Thoracic aorta (tissue), 2 donors: ENCODE measurements around the gene EIF4G3. TPM values are rescaled to one million over a fixed set of nuclear protein-coding genes. Genes with fewer than 3 reads are reported as not detected.

ENCODE experiments used
- ATAC-seq: fragments of 150-250 bp; one replicate; pipeline ENCODE4 v1.8.0; 2017; ENCODE audit warnings: low read depth; ENCODE audit not compliant: insufficient number of reproducible peaks, low FRiP score
- DNase-seq: peaks from one replicate; pipeline ENCODE4 v3.0.0-alpha.2; 2020; ENCODE audit warnings: low spot score
- H3K27ac ChIP-seq, 2 donors: fragments of 200-600 bp; sonication (generic); 1 replicate in 1 of 2; 2 replicates in 1 of 2; pipeline ENCODE4 v1.5.1; 2016; ENCODE audit warnings: mild to moderate bottlenecking in 2 of 2, moderate library complexity in 2 of 2
- H3K27me3 ChIP-seq: fragments of 200-600 bp; sonication (generic); replicated peaks from 2 replicates; pipeline ENCODE4 v1.6.0; 2016; ENCODE audit warnings: mild to moderate bottlenecking; ENCODE audit not compliant: insufficient read depth
- H3K36me3 ChIP-seq: fragments of 200-600 bp; sonication (generic); one replicate; pipeline ENCODE4 v1.5.1; 2016
- H3K4me1 ChIP-seq, 2 donors: fragments of 200-600 bp; sonication (generic); 1 replicate in 1 of 2; 2 replicates in 1 of 2; pipeline versions ENCODE4 v1.5.1 to v1.6.0; 2016; ENCODE audit warnings: low read depth in 2 of 2, mild to moderate bottlenecking in 1 of 2; ENCODE audit not compliant: control insufficient read depth in 1 of 2
- H3K4me3 ChIP-seq: fragments of 200-600 bp; sonication (generic); 2 replicates; pipeline ENCODE4 v1.5.1; 2016; ENCODE audit warnings: mild to moderate bottlenecking
- H3K9me3 ChIP-seq: fragments of 200-600 bp; sonication (generic); 2 replicates; pipeline ENCODE4 v1.5.1; 2016
- total RNA-seq, 2 donors: library from RNA; depleted of rRNA; stranded (reverse); fragments of >200 nt; gene quantifications; one replicate each; pipeline versions ENCODE4 v1.1.0 to v1.2.3, GENCODE V29; 2016
- TF ChIP-seq, protein P1 (sequence below): fragments of 200-600 bp; sonication (generic); IDR thresholded peaks from one replicate; pipeline ENCODE4 v1.5.1; 2019; ENCODE audit warnings: antibody characterized with exemption

The EIF4G3 gene
- total RNA-seq, 2 donors from 2014 or later: 43.1 to 54.0 TPM

DNA sequence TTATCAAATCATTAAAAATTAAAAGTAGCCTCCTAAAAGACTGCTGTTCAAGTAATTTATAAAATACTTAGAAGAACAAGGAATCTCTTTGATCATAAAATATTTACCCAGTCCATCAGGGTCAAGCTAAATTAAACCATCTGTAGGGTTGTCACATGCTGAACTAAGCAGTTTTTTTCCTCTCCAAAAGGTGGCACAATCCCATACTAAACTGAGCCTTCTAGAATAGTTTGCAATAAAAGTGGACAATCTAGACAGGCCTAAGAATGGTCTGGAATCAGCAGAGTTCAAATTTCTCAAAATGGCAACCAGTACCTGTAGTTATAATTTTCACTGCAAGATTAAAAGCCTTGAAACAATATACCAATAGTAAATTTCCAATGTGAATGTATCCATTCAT is 194.8 kb downstream of the EIF4G3 start:
- no peaks in the 10 kb centered on the region for H3K27me3 ChIP-seq
- H3K4me1 ChIP-seq: peaks cover 0 to 11% of the 10 kb centered on the region in 2 donors
- H3K36me3 ChIP-seq: no peaks in the 10 kb centered on the region
- H3K9me3 ChIP-seq: no peaks in the 10 kb centered on the region
- no peak overlapping the region for H3K27ac ChIP-seq
- no peak for DNase-seq
- no peak for ATAC-seq
- H3K4me3 ChIP-seq: no peak overlapping the region
- TF ChIP-seq, protein P1, sequence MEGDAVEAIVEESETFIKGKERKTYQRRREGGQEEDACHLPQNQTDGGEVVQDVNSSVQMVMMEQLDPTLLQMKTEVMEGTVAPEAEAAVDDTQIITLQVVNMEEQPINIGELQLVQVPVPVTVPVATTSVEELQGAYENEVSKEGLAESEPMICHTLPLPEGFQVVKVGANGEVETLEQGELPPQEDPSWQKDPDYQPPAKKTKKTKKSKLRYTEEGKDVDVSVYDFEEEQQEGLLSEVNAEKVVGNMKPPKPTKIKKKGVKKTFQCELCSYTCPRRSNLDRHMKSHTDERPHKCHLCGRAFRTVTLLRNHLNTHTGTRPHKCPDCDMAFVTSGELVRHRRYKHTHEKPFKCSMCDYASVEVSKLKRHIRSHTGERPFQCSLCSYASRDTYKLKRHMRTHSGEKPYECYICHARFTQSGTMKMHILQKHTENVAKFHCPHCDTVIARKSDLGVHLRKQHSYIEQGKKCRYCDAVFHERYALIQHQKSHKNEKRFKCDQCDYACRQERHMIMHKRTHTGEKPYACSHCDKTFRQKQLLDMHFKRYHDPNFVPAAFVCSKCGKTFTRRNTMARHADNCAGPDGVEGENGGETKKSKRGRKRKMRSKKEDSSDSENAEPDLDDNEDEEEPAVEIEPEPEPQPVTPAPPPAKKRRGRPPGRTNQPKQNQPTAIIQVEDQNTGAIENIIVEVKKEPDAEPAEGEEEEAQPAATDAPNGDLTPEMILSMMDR: no peak

DNA sequence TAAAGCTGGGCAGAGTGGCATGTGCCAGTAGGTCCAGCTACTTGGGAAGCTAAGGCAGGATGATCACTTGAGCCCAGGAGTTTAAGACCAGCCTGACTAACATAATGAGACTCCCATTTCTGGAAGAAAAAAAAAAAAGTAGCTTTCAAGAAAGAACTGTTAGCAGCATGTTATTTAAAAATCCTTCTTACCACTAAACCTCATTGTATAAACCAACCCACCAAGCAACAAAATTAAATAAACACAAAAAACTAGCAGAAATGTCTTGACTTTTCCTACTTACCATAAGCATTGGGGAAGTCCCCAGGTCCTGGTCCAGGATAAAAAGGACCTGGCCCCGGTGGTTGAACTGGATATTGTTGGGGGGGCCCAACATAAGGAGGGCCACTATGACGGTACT is 196.6 kb downstream of the EIF4G3 start:
- Histone ChIP-seq H3K36me3 (no peaks in the 10 kb centered on the region), H3K27ac (no peak overlapping the region), H3K4me1 (peaks cover 0 to 11% of the 10 kb centered on the region in 2 donors), H3K4me3 (no peak overlapping the region), H3K27me3 (no peaks in the 10 kb centered on the region), H3K9me3 (no peaks in the 10 kb centered on the region)
- DNase-seq (no peak), ATAC-seq (no peak)
- TF ChIP-seq, protein P1: no peak

DNA sequence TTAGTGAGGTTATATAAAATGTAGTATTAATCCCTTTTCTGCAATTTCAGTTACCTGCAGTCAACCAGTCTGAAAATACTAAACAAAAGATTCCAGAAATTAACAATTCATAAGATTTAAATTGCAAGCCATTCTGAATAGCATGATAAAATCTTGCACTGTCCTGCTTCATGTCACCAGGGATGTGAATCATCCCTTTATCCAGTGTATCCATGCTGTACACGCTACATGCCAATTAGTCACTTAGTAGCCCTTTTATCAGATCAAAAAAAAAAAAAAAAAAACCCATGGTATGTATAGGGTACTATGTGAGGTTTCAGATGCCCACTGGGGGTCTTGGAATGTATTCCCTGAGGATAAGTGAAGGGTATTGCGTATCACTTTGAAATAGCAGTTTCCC is 198.3 kb downstream of the EIF4G3 start:
- Histone ChIP-seq H3K27me3 (no peaks in the 10 kb centered on the region), H3K4me1 (peaks cover 0 to 11% of the 10 kb centered on the region in 2 donors)
- TF ChIP-seq, protein P1: no peak

DNA sequence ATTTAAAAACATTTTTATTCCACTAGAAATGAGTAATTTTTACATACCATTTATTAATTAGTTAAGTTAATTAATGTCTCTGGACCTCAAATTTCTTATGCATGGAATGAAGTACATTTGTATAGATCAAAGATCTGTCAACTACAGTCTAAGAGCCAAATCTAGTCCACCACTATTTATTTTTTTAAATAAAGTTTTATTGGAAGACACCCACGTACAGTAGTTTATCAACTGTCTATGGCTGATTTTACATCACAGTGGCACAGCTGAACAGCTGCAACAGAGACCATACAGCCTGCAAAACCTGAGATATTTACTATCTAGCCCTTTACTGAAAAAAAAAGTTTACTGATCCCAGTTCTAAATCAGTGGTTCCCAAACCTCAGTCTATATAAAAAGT is 201.0 kb downstream of the EIF4G3 start:
- H3K36me3 ChIP-seq: peaks cover 5% of the 10 kb centered on the region
- no peaks in the 10 kb centered on the region for H3K9me3 ChIP-seq
- no peaks in the 10 kb centered on the region for H3K4me1 ChIP-seq
- H3K27me3 ChIP-seq: no peaks in the 10 kb centered on the region
- TF ChIP-seq, protein P1: no peak
- no peak overlapping the region for H3K4me3 ChIP-seq
- no peak overlapping the region for H3K27ac ChIP-seq
- no peak for DNase-seq
- no peak for ATAC-seq

More for the DNA sequence above, 198.3 kb downstream of the EIF4G3 start:
- Histone ChIP-seq H3K36me3 (no peaks in the 10 kb centered on the region), H3K27ac (no peak overlapping the region), H3K4me3 (no peak overlapping the region), H3K9me3 (no peaks in the 10 kb centered on the region)
- ATAC-seq (no peak), DNase-seq (no peak)

DNA sequence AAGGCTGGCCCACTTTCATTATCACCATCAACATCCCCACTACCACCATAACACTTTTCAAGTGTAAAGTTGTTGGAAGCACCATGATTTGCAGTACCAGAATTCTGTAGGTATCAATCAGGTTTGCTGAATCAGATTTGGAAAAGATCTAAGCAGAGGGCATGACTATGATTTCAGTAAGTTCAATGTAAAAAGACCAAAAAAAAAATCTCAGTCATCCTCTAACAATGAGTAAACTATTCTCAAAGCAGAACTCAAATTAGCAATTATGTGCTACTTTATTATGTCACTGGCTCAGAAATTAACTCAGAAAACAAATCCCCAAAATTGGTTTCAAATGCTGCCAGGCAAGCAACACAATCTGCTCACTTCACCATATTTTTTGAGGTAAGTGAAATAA is 201.7 kb downstream of the EIF4G3 start:
- no peaks in the 10 kb centered on the region for H3K27me3 ChIP-seq
- no peaks in the 10 kb centered on the region for H3K4me1 ChIP-seq
- no peak overlapping the region for H3K4me3 ChIP-seq
- no peak overlapping the region for H3K27ac ChIP-seq
- H3K9me3 ChIP-seq: no peaks in the 10 kb centered on the region
- ATAC-seq: no peak
- DNase-seq: no peak
- TF ChIP-seq, protein P1: no peak
- peaks cover 5% of the 10 kb centered on the region for H3K36me3 ChIP-seq
